Measurements from ENCODE around the gene SETD3.
A peak's percentile ranks its signal among the peaks of the same experiment; 100 is the strongest.

The SETD3 gene

DNA sequence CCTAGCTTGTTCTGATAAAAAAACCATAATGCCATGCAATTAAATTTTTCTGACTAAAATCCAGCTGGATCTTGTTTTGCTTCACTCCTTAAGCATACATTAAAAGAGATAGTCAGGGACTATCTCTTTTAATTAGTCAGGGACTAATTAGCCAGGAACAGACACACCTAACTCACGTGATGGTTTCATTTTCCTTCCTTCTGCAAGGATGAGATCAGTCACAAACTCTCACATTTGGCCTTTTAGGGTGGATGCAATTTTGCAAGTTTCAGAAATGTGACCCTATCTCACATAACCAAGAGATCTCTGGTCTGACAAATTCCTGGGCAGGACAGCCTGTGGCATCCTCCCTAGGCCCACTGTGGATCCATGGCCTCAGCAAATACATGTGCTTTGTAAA, 62.4 kb downstream of the SETD3 start:
- no peak for FAIRE-seq

- FAIRE-seq = no peak
Observed at GRCh38 chr14:99416909-99417308, 63.8 kb downstream of the SETD3 start.

GRCh38 chr14:99415496-99416281, 65.0 kb downstream of the SETD3 start:
- FAIRE-seq = peak; percentile 98

- FAIRE-seq = no peak
Observed at GRCh38 chr14:99413911-99414310, 66.7 kb downstream of the SETD3 start.

DNA sequence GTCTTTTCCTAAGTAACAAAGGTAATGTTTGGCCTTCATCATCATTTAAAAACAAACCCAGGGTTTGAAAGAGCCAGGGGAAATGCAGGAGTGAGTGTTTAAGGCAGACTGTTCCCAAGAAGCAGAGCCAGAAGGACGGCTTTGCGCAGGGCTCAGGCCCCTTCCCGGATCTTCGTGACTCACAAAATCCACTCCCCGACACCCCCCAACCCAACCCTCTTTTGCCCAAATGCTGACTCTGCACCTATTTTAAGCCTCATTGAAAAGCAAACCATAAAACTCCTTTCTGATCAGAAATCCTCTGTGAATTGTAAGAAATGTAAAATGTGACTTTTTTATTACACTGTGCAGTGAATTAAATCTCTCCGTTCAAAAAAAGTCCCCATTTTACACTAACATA, 67.5 kb downstream of the SETD3 start:
- FAIRE-seq = no peak

DNA sequence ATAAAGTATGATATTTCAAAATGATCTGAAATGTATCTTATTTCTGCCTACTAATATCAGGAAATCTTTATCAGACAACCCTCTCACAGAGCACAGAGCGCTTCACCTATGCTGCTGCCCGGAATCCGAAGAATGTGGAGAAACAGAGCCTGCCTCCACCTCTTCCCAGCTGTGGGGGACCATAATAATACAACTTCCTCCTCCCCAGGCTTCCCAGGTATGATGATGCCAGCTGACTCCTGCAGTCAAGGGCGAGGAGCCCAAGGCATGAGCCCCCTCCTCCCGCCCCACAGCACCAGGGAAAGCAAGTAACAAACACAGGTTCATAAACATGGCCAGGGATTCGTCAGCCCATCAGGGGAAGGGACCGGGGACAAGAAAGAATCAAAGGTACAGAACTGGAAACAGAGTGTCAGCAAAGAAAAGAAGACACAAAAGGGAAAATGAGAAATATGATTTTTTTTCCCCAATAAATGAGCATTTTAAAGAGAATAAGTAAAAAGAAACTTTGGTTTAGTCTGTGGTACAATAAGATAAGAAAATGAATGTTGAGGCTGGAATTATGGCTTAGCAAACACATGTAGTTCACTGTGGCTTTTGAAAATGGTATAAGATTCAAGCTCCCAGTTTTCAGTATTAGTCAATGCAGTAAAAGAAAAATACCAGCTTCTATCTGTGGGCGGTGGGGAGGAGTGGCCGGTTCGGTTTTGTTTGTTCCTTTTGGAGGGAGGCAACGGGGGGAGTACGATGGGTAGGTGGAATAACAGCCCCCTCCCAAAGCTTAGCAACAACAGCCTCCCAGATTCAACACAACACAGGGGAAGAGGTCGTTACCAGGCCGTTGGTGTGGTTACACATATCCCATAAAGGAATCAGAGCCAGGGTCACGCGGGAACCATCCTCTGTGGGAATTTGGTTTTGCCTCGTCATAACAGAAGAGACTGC, 68.3 kb downstream of the SETD3 start:
- FAIRE-seq = no peak

DNA sequence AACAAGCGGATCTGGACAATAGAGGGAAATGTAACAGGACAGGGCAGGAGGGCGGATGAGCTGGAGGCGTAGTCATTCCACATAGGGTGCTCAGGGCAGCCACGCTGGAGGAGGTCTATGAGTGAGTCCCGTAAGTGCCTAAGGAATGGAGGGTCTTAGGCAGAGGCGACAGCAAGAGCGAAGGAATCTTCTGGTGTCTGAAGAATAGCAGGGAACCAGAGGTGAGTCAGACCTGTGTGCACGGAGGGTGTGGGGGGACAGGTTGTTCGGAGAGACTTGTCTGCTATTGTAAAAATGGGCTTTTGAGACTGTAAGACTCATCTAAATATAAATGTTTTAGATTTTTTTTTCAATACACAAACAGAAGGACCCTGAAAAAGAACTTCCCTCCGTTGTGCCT, 70.6 kb downstream of the SETD3 start:
- FAIRE-seq = no peak

- no peak for FAIRE-seq
Observed at GRCh38 chr14:99408971-99409289, 71.7 kb downstream of the SETD3 start.

DNA sequence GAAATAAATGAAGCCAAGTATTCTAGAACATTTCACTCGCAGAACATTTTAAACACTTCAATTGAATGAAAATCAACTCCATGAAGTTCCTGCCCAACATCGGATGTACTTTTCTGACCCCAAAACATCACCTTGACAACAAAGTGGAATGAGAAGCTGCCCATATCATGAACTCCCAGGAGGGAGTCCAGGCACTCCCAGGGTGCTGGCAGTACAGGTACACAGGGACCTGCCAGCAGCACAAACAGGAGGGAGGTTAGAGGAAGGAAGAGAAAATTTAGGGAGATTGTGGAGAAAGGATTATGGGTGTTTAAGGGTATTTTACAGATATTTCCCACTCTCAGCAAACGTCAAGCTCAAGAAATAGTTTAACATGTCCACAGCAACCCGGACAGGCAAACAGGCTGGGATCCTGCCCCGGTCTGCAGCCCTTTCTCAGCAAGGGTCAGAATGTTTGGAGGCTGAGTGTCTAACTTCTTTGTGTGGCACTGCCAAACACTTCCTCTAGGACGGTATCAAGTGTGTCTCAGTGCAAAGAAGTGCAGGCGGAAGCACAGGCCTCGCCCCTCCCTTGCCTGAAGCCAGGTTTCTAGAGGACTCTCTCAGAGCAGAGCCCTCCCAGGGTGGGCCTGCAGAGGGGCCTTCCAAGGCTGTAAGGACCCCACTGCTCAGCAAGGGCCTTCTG, 72.2 kb downstream of the SETD3 start:
- FAIRE-seq = no peak

- no peak for FAIRE-seq
Observed at GRCh38 chr14:99407416-99407815, 73.2 kb downstream of the SETD3 start.

- no peak for FAIRE-seq
Observed at GRCh38 chr14:99402950-99403349, 77.7 kb downstream of the SETD3 start.

DNA sequence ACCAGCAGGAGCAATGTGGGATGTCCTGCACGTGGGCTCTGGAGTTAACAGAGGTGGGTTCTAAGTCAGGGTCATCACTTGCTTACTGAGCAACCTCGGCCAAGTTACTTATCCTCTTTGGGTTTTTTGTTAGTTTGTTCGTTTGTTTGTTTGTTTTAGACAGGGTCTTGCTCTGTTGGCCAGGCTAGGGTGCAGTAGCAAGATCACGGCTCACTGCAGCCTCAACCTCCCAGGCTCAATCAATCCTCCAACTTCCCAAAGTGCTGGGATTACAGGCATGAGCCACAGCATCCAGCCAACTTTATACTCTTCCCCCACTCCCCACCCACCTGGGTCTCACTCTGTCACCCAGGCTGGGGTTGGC, 78.4 kb downstream of the SETD3 start:
- no peak for FAIRE-seq

- FAIRE-seq = no peak
Observed at GRCh38 chr14:99401621-99402284, 78.9 kb downstream of the SETD3 start.

DNA sequence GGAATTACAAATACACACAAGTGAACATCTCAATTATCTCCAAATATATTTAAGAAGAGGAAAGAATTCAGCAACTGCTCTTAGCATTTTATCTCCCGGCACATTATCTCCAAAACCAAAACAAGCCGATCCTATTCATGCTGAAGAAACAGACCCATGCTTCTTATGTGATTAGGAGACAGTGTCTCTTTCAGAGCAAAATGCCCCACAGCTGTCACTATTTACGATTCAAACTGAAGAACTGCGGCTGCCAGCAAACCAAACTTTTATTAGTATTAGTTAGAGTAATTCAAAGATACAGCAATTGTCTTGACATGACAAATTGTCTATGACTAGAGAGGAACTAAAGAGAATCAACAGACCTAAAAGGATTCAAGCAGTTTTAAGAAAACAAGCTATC, 79.4 kb downstream of the SETD3 start:
- FAIRE-seq = no peak

DNA sequence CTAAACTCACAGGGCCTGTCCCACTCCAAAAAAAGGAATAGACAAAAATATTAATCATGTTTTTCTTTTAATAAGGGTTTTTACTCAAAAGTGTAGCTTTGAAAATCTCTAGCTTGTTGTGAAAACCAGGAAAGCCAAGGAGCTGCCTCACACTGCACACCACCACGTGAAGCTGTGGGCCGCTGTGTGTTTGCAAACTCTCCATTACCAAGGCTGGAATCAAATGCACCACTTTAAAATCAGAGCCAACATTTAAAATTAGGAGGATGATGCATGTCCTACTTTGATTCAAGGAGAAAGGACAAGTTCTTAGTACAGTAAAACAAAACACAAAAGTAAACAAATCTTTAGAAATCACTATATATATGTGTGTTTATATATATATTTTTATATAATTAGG, 83.0 kb downstream of the SETD3 start:
- FAIRE-seq = no peak

DNA sequence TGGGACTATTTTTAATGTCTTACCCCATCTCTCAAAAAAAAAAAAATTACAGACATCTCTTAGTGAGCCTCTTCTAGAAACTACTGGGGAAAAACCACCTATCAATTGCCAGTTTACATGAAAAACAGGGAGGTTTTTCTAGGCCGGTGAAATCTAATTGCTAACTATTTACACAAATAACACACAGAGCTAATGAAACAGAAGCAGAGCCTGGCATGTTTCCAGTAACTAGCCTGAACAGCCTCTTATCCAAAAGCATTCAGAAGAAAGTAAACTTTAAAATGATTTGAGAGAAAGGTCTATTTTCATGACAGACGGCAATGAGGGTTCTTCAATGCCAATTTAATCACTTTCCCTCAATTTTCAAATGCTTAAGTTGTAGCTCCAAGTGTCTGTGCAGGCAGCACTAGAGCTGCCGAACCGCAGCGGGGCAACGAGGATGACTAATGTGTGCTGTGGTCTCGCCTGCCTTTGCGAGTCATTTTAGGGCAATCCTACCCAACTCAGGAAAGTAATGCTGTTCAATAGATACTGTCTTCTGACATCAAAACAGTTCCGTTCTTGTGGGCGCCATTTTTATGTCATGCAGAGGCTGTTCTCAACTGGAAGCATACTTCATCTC, 84.6 kb downstream of the SETD3 start:
- FAIRE-seq = peak; percentile 60

DNA sequence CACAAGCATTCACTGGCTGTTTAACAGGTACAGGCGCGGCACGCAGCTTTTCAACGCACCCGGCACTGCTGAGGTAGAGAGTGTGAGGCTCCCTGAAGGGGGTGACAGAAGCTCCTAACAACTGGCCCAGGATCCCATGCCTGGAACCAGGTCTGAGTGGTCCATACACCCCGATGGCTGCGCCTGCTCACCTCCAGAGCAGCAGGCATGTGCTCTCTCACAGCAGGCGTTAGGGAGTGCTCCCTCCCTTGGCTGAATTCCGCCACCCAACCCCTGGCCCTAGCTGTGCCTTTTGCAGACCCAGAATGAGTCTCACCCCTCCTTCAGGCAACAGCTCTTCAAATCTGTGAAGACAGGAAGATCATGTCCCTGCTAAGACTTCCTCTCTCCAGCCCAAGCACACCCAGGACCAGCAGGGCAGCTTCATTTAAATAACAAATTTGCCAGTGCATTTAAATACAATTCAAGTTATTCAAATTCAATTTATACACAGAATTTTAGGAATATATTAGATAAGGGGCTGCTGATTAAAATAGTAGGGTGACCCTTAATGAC, 86.0 kb downstream of the SETD3 start:
- no peak for FAIRE-seq

DNA sequence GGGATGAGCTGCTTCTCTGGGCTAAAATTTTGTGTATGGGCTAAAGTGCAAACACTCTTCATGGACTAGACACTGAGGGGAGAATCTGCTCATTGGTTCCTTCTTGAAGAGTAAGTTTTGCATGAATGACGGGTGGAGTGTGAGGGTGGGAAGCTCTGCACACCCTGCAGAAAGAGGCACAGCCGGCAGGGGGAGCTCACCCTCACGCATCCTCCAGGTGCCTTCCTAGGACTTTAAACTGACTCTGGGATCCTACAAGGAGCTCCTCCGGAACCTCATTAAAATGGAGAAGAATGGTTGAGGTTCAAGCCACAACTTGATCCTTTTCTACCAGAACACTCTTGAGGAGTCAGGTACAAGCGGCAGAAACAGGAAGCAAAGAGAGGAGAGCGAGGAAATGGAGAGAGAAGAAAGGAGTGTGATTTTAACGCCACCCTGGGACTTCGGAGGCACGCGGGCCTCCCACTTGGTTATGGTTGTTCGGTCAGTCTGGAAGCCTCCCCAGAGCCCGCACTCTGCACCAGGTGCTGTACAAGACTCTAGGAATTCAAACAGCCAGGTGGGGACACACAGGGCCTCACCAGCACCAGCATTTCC, 87.5 kb downstream of the SETD3 start:
- FAIRE-seq = no peak

- FAIRE-seq = no peak
Observed at GRCh38 chr14:99391671-99392070, 89.0 kb downstream of the SETD3 start.

DNA sequence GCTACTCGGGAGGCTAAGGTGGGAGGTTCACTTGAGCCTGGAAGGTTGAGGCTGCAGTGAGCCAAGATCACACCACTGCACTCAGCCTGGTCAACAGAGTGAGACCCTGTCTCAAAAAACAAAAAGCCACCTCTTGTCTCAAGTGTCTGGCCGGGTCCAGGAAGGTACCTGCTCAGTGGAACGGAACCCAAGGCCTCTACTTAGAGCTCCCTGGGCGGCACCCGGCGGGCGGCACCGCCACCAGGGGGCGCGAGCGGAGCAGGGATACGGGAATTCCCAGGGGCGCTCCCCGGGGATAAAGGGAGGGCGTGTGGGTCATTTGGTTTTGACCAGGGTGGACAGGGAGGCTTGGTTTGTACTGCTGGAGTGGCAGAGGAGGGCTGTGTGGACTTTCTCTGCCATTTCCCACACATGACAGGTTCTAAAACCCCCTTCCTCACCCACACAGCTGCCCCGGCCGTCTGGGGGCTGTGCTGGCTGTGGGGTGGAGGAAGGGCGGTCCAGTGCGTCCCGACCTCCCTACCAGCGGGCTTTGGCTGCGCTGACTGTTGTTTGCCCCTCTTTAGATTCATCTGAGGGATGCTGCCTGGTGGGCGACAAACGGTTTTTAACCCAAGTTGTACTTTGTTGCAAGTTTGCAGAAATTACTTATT, 91.4 kb downstream of the SETD3 start:
- FAIRE-seq = no peak

- no peak for FAIRE-seq
Observed at GRCh38 chr14:99388286-99388685, 92.4 kb downstream of the SETD3 start.

Measured in islet of Langerhans (tissue), 1 donor.